ENCODE results near the gene USP2. TPM values are rescaled to one million over a fixed set of nuclear protein-coding genes. Genes with fewer than 3 reads are reported as not detected.

USP2 gene
- total and polyA plus RNA-seq, 2 of the 8 experiments (the other 6 are each of a cell fraction or from before 2014, with no cell fraction given) = 2.2 to 6.9 TPM

DNA sequence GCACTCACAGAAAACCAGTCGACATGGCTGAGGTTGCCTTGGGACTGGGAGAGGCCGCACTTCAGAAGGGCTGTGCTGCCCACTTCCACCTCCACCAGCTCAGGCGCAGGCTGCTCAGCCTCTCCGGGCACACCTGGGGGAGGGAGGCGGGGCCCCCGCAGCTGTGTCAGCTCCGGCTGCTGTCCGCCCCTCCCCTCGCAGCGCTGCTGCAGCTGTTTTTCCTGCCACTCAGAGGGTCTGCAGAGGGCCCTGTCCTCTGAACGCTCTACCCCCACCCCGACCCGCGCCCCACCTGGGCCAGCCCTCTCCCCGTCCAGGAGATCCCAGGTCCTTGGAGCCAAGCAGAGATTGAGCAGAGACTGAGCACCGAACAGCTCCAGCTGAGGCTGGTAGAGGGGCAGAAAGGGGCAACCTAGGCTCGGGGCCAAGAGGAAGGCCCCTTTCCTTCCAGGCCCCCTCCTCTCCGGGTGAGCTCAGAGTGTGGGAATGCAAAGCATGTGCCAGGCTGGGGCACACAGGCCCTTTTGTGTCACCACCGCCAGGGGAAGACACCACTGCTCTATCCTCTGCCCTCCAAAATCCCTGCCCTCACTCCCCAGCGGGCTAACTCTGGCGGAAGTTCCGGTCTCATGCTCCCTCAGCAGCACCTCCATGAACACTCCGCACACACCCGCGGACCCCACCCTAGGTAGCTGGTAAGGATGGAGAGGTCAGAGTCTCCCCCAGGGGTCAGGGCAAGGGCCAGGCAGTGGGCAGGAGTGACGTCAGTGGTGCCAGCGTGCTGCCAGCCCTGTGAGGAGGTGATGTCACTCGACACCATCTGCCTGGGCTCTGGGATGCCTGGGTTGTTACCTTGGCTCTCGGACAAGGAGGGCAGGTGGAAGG lies 66.1 kb downstream of the USP2 start (continued):
- TF ChIP-seq SIN3A (conservative IDR thresholded peaks at IDR 0.05 in 1 of 2, IDR thresholded peaks at IDR 0.05 in 1 of 2; ENCODE audit: low read depth in 1 of 2, low read length in 2 of 2) (peak in 1 of 2 experiments; percentile 75; a peak in 1 of 4 replicates), RAD21 (IDR thresholded peaks at IDR 0.05 in 1 of 2, conservative IDR thresholded peaks at IDR 0.05 in 1 of 2; ENCODE audit: low read depth in 2 of 2, low read length in 2 of 2) (no peak), CBX8 (IDR thresholded peaks at IDR 0.05; ENCODE audit: borderline replicate concordance, low read depth, low read length) (no peak), POLR2AphosphoS5 (IDR thresholded peaks at IDR 0.05; ENCODE audit: low read depth, low read length) (no peak), HDAC6 (IDR thresholded peaks at IDR 0.05; ENCODE audit: low read depth, low read length) (no peak), JUN (IDR thresholded peaks at IDR 0.05; ENCODE audit: low read depth, low read length) (0 out of 2 replicates have a peak, but pooled peaks have one; percentile 18), TAF1 (IDR thresholded peaks at IDR 0.05; ENCODE audit: low read depth, low read length) (no peak), CTBP2 (IDR thresholded peaks at IDR 0.05; ENCODE audit: borderline replicate concordance, insufficient read depth, insufficient read length, low read length) (peak; percentile 55)
